ENCODE data around the gene RBBP7.

RBBP7 gene

DNA sequence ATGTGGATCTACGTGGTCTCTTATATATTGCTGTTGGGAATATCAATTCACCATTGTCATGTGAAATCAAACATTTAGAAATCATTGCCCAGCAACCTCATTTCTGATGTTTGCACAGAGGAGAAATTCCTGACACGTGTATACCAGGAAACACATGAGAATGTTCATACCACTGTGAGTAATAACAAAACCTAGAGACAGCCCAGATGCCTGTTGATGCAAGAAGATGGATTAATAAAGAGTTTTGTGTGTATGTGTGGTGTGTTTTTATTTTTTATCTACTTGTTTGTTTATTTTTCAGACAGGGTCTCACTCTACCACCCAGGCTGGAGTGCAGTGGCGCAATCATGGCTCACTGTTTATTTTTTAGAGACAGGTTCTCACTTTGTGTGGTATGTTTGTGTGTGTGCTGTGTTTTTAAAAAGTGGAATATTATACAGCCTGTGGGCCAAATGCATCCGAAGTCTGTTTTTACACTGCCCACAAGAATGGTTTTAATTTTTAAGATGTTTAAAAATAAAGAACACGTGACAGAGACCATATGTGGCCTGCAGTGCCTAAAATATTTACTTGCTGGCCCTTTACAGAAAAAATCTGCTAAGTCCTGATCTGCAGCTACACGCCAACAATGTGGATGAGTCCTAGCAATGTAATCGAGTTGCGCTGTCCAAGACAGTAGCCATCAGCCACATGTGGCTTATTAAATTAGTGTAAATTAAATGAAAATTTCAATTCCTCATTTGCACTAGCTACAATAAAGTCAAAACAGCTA lies 44.7 kb downstream of the RBBP7 start:
- DNase-seq (ENCODE audit: low read depth) = no peak

DNA sequence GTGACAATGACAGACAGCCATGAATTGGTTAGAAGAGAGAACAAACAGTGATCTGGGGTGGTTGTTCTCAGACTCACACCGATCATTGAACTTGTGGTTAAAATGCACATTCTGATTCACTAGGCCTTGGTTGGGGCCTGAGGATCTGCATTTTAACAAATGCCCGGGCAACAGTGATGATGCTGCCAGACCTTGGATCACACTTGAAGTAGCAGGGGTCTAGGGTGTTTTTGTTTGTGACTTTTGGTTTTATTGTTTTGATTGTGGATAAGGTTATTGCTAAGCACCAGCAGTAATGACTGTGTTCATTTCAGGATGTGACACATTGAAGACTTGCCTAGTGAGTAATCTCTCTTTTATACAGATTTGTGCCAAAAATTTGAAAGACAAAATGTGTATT lies 47.4 kb downstream of the RBBP7 start:
- DNase-seq (ENCODE audit: low read depth) = no peak

DNA sequence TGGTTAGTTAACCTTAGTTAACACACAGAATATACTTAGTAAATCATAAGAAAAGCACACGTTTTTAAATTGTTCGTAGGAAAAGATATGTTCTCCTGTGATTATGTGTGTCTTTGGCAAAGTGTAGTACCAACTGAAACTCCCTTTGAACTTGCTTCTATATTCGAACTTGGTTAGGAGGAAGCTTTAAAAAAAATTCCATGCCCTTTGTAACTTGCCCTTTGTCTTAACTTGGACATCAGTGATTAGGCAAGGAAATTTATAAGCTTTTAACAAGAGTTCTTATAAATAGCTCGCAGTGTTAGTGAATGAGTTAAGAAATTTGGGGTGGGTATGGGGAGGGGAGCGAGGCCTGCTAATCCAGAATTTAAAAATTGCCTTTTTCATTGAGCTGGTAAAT lies 50.5 kb downstream of the RBBP7 start:
- no peak for DNase-seq (ENCODE audit: low read depth)

DNA sequence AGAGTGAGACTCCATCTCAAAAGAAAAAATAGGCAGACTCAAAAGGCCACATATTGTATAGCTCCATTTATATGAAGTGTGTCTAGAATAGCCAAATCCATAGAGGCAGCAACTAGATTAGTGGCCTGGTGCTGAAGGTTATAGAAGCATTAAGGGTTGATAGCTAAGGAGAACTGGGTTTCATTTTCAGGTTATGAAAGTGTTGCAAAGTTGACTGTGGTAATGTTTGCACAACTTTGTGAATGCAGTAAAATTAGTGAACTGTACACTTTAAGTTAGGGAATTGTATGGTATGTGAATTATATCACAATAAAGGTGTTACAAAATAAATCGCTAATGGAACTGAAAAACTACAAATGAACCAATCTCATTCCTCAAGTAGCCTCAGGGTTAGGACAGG lies 55.6 kb downstream of the RBBP7 start:
- DNase-seq (ENCODE audit: low read depth) = no peak

DNA sequence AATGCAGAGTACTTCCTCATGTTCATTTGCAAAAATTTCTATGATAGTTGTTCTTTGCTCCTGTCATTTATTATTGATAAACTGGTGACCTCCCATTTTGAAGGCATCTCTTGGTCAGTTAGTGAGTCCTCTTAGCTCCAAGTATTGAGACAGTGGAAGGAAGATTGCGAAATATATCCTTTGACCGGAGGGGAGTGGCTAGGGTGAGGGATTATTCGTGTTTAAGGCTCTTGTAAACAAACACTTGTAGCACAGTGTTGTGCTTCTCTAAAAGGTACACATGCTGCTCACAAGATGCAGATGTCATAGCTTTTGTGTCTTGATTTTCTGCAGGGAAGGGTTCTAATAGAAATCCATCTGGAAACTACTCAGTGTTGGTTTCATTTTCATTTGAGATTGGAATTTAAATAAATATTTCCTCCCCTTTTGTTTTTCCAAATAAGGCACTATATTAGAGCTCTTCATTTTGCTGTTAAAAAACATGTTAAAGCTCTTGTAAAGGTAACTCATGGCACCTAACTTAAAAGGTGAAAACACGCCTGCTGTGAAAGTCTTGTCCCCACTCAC lies 62.1 kb downstream of the RBBP7 start:
- DNase-seq (ENCODE audit: low read depth) = no peak

DNA sequence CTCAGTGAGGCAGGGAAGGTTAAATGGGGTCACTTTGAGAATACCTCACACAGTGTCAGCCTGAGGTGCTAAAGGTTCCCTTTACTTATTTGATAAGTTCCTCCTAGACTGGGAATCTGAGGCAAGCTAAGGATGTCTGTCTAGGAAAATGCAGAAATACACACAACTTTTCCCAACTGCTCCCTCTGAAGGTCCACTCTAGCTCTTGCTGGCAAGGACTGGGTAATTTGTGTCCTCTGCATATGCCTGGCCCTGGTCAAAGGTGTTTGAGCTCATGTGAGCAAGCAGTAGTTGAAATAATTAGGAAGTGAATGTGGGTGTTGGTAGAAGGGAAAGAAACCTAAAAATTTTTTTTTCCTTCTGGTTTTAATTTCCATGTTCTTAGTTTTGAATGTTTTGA lies 62.6 kb downstream of the RBBP7 start:
- DNase-seq (ENCODE audit: low read depth) = no peak

DNA sequence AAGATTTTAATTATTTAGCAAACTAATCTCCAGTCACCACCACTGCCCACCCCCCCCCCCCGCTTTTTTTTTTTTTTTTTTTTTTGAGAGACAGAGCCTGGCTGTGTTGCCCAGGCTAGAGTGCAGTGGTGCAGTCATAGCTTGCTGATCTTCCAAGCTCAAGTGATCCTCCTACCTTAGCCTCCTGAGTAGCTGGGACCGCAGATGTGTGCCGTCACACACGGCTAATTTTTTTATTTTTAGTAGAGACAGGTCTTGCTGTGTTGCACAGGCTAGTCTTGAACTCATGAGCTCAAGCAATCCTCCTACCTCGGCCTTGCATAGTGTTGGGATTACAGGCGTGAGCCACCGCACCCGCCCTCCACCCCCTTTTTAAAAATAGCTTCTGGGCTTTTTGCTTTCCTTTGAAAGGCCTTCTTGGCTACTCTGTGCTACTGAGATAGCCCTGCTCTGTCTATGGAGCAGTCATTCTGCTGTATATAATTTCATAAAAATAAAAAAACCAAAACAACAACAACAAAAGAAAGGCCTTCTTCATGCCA lies 65.2 kb downstream of the RBBP7 start:
- DNase-seq (ENCODE audit: low read depth) = no peak

DNA sequence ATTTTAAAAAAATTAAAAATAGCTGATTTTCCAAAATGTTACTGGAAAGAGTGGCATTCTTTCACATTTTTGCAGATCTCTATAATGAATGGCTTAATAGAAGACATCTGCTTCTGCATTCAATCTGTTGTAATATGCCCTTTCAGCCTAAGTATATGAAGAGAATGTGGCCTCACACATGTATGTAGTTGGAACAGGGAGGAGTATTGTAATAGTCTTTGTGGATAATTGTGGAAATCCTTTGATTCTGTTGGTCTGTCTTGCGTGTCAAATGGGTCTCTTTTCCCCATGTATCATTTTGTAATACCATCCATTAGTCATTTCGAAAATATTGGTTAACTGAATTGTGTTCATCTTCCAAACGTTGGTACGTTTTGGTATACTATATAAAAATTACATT lies 72.3 kb downstream of the RBBP7 start:
- DNase-seq (ENCODE audit: low read depth) = no peak

DNA sequence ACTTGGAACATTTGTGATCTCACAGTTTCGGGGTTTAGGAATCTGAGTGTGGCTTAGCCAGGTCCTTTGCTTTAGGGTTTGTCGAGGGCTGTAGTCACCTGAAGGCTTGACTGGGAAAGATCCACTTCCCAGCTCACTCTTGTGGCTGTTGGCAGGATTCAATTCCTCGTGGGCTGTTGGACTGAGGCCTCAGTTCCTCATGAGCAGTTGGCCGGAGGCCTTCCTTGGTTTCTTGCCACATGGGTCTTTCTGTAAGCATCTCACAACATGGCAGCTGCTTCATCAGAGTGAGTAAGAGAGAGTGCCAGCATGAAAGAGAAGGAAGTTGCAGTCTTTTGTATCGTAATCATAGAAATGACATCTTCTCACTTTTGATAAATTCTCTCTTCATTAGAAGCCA lies 72.8 kb downstream of the RBBP7 start:
- DNase-seq (ENCODE audit: low read depth) = no peak

DNA sequence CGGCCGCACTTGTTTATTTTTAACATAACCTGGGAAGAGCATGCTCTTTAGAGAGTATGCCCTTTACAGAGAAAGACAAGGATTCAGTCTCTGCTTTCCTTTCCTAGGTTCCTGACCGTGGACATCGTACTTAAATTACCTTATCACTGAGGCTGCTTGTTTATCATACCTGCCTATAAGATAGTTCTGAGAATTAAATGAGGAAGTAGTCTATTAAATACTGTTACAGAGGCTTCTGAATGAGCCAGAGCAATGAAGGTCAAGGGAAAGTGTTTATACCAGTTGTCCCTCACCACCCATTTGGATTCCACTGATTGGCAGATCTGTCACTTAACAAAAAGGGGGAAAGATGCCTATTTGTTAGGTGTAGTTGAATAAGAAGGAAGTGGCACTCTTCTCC lies 73.9 kb downstream of the RBBP7 start:
- no peak for DNase-seq (ENCODE audit: low read depth)

Data from stimulated activated CD8-positive, alpha-beta memory T cell treated with anti-CD3 and anti-CD28 coated beads, Interleukin-4, amount 100 ng/mL, for 24 hours (primary cell).